HG02943 (cell line): ENCODE measurements around the gene SUSD1.

Source experiments
- ATAC-seq: cut with Tn5 transposase; IDR thresholded peaks from one replicate; pipeline ENCODE4 v1.9.1; 2021; ENCODE audit warnings: mild to moderate bottlenecking, low read depth, moderate library complexity; ENCODE audit not compliant: unreplicated experiment

The SUSD1 gene

DNA sequence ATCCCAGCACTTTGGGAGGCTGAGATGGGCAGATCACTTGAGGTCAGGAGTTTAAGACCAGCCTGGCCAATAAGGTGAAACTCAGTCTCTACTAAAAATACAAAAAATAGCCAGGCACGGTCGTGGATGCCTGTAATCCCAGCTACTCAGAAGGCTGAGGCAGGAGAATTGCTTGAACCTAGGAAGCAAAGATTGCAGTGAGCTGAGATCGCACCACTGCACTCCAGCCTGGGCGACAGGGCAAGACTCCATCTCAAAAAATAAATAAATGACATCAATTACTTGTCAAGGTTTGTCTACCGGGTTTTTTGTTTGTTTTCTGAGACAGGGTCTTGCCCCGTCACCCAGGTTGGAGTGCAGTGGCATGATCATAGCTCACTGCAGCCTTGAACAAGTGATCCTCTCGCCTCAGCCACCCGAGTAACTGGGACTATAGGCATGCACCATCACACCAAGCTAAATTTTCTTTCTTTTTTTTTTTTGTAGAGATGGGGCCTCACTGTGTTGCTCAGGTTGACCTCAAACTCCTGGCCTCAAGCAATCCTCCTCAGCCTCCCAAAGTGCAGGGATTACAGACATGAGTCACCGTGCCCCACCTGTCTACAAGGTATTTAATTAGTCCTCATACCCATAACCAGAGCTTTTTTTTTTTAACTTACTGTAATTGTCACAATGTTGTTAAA lies 64.9 kb downstream of the SUSD1 start:
- ATAC-seq = no peak

DNA sequence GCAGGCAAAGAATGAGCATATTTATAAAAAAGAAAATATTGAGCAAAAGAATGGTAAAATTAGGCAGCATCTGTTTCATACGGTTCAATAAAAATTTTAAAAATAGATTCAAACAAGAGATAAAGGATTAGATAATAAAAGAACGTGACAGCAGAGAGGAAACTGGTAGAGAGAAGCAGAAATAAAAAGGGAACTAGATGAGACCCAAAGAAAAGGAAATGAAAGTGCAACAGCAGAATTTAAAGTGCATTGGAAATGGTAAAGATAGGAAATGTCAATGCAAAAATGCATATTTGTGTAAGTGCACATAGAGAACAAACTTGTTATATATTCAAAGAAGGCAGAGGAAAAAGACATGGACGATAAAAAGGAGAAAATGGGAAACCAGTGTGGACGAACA lies 70.2 kb downstream of the SUSD1 start:
- ATAC-seq = no peak

DNA sequence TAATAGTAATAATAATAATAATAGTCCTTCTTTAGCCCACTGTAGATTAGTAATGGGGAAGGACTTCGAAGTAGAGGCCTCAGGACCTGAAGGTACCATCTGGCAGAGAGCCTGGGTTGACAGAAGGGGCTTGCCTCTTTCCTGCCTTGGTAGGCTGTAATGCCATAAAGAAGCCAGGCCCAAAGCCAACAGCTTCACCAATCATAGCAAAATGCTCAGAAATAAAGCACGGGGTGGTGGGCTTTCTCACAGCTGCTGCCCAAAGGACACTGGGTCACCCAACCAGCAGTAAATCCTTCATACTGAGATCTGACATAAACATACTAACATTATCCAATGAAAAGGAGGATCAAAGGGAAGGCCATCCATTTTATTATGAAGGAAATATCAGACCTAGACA lies 70.7 kb downstream of the SUSD1 start:
- ATAC-seq = no peak

DNA sequence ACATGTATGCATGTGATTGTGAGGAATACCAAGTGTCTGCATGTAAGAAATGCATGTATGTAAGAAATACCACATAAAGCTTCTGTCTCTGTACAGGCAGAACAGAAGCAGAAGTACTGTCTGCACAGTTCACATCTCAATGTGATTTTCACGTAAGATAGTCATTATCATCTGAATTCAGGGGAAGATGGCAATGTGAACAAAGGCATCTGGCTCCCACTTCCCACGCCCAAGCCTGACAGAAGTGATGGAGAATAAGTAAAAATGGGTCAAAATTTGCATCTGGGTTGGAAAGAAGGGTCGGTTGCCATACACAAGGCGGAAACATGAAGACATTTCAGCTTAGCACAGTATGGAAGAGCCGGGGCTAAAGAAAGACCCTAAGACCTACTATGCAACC lies 71.7 kb downstream of the SUSD1 start:
- no peak for ATAC-seq

DNA sequence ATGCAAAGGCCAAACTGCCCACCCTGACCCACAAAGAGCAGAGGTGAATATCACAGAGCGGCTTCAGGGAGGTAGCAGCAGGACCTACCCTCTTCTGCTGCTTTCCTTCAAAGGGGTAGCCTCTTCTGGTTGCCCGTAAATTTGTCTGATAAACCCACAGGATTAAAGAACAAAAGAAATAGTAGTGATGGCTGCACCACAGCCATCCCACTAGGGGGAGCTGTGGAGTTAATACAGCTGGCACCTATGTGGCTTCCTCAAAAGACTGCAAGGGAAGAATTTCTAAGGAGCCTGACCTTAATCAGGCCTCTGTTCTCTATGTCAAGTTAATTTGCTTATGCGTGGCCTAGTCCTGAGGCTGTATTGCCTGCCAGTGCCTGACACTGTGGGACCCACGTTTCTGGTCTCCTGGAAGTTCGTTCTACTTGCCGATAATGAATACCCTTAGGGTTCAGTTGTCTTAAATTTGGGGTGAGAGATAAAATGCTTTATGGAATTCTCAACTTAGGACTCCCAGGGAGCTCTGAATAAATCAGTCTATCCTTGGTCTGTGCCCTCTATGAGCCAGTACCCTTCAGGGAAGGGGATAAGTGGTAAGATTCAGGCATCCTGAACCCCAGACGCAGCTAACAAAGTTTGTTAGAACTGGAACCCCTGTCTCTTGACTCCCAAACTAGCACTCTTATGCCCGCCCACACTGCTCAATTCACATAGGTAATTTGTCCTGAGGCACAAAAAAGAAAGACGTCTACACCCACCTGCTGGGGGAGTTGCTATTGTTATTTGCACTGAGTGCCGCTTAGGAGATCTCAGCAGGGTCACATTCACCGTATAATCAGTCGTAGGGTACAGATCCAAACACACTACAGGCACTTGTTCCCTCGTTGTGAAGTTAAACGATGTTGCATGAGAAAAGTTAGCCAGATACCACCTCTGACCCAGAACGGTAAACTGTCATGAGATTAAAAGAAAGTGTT lies 77.1 kb downstream of the SUSD1 start:
- ATAC-seq = no peak

DNA sequence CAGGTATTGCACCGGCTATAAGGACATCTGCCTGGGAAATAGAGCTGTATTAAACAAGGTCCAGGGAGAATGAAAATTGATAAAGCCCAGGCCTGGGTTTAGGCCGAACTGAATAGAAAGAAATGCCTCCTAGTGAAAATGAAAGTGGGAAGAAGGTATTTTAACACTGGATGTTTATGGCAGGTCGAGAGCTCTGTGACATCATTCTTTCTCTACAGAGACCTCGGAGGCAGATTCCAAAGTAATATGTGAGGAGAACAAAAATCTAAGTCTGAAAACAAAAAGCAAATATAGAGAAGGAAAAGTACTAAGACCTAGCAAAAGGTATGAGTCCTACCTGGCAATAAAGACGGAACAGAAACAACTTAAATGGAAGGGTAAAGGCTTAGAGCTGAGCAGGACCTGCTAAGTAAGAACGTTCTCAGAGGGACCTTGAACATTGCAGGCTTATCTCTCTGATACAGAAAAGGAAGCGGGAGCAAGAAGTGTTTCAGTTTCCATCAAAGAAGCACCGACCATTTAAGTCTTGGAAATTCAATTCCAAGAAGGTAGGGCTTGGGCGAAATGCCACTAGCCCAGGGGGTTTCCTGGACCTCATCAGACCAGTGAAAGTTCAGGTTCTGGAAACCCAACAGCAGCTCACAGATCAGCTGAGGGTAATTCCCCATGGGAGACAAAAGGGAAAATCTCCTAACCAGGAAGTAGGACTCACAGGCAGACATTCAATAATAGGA lies 80.0 kb downstream of the SUSD1 start:
- ATAC-seq = no peak

DNA sequence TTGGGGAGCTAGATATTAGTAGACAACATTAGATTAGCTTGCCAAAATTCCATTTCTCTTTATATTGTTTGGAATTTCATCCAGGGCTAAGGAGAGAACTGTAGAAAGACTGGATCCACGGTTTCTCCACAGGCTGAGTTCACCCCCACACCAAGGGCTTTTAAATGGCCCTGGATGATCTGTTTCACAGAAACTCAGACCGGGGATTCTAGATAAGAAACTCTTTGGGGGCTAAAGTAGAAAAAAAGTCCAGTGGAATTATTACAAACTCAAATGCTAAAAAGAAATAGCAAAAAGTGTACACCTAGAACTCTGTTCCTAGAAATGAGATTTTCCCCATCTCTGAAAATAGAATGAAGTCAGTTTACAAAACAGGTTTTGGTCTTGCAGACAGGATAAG lies 80.9 kb downstream of the SUSD1 start:
- ATAC-seq = no peak

DNA sequence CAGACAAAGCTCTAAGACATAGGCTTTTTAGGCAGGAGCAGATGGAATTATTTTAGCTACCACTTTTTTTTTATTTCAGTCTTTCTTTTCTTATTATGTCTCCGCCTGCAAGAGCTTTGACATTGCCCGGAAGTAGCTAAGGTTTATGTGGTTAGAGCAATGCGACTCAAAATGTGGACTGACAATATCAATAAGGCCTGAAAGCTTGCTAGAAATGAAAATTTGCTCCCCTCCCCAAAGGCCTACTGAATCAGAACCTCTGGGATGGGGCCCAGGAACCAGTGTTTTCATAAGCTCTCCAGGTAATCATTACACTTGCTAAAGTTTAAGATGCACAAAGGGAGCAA lies 81.3 kb downstream of the SUSD1 start:
- no peak for ATAC-seq

DNA sequence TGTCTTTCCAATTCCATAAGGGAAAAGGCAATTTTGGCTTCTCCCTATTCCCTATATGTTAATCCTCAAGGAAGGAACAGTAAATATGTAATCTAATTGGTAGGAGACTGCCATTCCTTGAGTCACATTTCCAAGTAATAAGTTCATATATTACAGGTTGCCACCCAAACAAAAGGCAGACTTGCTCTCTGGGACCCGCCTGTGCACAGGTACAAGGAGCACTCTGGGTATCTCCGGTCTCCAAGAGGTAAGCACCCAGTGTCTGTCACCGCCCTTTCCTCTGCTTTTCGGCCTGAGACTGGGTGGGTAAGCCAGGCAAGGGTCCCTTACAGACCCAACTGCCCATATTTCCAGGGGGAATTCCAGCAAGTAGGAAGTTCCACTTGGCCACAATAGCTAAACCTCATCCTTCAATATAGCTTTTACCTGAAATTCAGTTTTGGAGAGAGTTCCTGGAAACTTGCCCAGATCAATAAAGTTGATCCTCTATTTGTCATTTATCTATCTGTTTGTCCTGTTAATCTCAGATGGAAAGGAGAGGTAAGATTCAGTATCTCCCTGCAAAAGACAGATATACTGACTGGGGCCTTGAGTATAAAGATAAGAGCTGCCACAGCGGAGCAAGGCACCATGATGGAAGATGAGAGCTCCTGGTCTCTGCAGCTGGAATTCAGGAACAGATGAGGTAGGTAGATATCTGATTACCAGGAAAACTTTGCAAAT lies 81.8 kb downstream of the SUSD1 start:
- no peak for ATAC-seq

DNA sequence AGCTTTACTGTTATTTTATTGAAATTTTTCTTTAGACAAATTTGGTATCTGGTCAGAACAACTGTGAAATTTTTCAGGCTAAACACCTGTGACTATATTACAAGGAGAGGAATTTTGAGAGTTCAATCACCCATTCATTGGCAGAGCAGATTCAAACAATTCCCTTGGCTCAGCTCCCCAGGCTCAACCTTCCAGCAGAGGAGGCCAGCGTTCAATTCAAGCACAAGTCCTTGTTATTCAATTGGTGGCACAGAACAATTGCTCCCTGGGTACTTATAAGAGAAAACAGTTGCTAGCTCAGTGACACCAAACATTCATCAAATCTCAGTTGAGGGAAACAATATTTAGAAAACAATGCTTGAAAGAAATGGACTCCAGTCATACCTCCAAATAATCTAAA lies 83.3 kb downstream of the SUSD1 start:
- no peak for ATAC-seq

DNA sequence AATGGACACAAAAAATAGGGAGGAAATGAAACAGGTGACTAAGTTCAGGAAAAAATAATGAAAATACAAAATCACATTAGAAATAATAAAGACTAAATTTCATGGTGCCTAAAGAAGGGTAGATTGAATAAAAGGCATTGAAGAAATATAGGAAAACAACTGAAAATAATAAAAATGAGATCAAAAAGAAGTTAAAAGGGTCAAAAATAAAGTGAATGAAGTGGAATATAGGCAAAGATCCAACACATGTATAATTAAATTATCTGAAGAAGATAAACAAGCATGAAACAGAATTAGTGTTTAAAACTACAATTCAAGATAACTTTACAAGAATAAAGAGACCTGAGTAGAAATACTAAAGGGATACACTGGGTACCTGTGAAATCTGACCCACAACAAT lies 87.6 kb downstream of the SUSD1 start:
- no peak for ATAC-seq

DNA sequence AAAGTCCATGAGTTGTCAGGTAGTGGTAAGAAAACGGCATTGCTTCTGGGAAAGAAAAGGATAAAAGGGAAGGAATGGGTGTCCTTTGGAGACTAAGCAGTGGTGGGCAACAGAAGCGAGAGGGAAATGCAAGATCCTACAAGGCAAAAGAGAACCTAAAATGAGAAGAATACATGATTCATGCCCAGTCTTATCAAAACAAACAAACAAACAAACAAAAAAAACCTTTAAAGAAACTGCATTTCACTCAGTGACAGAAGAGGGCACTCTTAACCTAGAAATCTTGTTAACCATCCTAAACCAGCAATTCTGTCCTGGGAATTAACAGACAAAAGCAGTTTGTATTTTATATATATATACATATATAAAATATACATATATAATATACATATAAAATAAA lies 88.5 kb downstream of the SUSD1 start:
- no peak for ATAC-seq

DNA sequence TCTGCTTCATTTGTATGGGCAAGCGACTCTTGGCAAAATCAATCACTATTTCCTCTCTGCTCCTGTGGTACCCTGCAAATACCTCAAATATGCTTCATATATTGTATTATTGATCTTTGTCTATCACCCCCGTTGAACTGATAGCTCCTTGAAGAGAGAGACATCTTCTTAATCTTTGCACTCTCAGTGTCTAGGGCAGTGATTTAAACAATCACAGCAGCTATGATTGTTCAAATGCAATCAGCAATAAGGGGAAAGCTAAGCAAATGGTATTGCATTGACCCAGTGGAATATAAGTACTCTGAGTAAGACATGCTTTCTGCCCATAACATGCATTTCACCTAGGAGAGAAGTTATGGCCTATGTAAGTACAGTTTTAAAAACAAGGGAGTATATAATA lies 90.2 kb downstream of the SUSD1 start:
- no peak for ATAC-seq

DNA sequence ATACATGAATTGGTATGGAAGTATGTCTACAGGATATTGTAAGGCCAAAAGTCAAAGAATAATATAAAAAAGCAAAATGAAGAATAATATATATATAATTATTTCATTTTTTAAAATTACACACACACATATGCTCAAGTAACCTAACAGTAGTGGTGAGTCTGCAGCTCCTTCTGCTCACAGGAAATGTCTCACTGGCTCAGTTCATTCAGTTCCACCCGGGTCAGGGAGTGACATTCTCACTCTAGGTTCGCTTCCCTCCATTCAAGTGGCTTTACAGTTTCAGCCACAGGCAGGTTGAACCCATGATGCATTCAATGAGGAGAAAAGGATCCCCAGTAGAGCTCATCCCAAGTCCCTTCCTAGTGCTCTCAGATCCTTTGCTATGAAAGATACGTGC lies 90.8 kb downstream of the SUSD1 start:
- no peak for ATAC-seq

DNA sequence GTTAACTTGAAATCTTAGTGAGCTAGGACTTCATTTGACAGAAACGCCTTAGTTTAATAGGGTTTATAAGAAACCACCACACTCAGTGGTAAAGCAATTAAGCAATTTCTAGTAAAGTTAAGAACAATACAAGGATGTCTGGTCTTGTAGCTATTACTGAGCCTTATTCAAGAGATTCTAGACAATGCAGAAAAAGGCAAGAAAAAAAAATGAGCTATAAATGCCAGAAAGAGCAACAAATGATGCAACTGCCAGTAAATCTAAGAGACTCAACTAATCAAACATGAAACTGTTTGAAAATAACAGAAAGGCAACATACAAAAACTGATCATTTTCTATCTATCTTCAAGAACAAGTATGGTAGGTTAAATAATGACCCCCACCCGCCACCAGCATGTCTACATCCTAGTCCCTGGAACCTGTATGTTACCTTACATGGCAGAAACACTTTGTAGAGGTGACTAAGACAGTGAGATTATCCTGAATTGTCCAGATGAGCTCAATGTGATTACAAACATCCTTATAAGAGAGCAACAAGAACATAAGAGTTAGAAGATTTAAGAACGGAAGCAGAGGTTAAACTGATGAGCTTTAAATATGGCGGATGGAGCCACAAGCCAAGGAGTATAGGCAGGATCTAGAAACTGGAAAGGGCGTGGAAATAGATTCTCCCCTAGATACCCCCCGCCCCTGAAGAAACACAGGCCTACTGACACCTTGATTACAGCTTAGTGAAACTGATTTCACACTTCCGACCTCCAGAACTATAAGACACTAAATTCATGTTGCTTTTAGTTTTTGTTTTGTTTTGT lies 93.0 kb downstream of the SUSD1 start:
- no peak for ATAC-seq

DNA sequence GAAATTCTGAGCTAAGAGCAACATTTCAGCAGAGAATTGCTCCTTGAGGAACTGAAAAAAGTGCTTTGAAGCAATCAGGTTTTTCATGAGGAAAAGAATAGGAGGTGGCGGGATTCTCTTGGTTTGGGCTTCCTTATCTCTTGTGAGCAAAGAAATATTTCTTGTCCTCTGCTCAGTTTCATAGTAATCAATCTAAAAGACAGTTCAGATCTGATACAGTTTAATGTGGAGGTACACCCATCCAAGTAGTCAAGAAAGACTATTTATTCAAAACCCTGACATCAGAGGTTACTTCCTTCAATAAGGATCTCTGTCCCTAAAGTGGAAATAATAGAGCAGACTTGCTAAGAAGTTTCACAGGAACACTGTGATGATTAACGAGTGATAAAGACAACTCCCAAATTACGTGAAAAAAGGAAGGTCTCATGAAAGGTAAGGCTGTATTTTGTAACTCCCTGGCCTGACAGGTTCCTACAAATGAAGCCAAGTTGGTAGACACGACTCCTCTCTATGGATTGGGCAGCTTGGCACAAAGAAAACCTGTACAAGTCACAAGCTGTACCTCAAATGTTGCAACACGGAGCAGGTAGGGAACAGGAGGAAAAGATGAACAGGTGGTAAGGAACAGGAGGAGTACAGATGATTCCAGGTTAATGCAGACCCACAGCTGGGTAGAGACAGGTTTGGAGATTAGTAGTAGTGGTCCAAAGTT lies 94.1 kb downstream of the SUSD1 start:
- no peak for ATAC-seq

DNA sequence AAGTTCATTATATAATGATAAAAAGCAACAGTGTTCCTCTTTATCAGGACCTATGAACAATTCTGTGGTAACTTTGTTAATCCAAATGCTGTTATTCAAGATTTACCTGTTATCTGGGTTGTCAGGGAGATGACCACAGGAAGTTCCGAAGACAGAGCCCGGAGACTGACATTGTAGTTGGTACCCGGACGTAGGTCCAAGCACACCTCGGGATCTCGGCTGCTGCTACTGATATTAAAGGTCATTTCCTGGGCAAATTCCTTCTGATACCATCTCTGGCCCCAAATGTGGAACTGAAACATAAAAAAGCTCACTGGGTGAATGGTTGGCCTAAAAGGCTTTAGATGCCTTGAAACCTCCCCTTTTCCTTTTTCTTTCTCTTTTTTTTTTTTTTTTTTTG lies 96.7 kb downstream of the SUSD1 start:
- peak; percentile 61 for ATAC-seq

DNA sequence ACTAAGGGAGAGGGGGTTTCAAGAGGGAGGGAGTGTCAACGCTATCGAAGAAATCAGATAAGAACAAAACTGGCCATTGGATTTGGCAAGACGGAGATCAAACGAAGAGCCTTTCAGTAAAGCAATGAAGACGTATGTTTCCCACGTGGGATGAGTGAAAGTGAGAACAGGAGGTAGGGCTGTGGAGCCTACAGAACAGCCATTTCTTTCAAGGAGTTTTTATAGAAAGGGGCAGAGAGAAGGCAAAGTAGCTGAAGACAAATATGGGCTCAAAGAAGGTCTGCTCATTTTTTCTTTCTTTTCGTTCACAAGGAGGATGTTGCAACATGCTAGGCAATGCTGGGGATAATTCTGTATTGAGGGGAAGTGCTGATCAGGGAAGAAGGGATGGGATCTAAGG lies 98.3 kb downstream of the SUSD1 start:
- no peak for ATAC-seq

DNA sequence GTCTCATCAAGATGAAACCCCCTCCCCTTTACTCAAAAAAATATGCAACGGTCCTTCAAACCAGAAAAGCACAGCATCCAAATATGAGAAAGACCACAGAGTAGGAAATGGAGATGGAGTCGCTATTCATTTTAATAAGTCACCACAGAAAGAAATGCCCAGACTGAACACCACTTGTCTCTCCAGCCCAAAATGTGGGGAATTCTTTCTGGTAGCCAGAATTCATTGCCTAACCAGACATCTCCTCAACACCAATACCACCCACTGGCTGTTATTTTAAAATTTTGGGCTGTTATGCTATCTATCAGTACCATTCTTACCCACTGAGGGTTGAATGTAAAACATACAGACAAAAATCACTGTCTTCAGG lies 100.1 kb downstream of the SUSD1 start:
- no peak for ATAC-seq
